ENCODE measurements around the gene TRMT2A.

TRMT2A gene

GRCh38 chr22:20149257-20150250, 32.5 kb upstream of the TRMT2A start:
- DNase-seq, result no peak

DNA sequence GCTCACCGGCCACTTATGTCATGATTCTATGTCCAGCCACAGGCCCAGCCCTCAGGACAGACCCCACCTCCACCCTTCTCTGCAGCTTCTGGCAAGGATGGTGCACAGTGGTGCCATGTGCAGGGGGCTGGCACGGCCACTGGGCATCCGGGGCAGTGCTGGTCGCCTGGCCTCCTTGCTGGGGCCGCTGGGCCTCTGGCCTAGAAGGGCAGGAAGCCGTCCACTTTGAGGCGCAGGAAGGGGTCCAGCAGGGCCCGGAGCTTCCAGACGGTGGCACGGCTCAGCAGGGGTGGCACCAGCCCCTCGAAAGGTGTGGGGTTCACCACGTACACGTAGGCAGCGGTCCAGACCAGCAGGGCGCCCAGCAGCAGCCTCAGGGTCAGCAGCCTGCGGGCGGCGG, 31.4 kb upstream of the TRMT2A start:
- DNase-seq, result no peak

DNA sequence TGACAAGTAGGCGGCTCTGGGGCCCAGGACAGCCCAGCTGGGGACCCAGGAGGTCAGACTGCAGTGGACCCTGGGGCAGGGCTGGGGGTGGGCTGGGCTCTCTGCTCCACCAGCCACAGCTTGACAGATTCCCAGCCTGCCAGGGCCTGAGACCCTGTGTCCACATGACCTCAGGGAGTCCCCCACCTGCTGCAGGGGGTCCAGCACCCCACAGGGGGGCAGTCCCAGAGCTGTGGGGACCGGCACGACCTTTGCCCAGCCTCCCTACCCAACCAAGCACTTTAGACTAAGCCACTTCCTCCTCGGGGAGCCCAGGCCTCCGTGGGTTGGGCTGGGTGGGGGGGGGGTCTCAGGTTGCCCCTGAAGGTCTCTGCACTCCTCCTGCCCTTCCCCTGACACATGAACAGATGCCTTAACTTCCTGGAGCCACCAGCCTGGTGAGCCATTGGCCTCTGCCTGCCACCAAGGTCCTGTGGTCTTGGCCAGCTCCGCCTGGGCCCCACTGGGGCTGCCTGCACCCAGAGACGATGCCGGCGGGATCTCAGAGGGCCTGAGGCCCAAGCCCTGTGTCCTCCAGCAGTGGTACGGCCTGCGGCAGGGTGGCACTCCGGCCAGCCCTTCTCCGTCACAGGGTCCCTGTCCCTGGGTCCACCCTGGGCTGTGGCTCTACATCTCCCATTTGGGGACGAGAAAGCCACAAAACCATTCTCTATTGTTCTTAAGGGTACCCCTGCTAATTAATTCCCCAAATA, 30.4 kb upstream of the TRMT2A start:
- no peak for DNase-seq

- no peak for DNase-seq
Observed at GRCh38 chr22:20146777-20147176, 29.8 kb upstream of the TRMT2A start.

DNA sequence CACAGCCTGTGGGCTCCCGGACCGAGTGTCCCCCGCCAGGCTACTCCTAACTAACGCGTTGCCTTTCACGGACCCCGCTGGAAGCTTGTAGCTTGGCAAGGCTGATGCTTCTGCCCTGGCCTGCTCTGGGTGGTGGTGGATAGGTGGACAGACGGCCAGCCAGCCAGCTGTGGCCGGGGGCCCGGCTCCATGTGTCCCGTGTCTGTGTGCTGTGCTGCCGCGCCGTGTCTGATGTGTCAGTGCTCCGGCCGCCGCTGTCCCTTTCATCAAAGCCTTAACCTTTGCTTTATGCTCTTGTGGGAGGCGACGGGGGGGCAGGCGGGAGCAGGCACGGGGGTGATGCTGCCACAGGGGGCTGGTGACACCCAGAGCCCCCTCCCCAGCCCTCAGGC, 28.8 kb upstream of the TRMT2A start:
- DNase-seq, result no peak

GRCh38 chr22:20145206-20145831, 28.3 kb upstream of the TRMT2A start:
- DNase-seq, result no peak

DNA sequence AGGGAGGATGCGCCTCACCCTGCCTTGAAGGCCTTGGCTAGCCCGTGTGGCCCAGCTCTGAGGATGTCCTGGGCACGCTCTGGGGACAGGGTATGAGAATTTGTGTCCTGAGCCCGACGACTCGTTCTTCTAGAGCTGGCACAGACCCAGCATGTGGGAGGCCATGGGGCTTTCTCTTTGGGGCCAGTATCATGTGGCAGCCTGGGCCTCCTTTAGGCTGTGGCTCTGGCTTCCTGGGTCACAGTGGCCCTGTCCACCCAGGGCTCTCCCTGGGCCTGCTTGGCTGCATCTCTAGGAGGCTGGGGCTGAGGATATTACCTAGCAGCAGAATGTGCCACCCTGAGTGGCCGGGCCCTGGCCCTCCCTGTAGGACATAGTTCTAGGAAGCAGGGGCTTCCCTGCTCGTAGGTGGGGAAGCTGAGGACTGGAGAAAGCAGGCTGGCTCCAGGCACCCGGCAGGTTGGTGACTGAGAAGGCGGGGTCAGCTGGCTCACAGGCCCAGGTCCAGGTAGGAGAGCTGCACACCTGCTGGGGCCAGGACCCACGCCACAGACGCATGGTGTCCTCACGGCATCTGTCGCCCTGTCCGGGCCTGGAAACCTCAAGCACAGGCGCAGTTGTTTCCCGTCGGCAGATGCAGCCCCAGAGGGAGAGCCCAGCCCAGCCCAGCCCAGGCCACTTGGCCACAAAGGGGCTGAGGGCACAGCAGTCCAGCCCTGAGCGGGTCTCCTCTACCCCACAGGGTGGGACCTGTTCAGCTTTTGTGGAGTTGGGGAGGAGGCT, 27.0 kb upstream of the TRMT2A start:
- DNase-seq, result no peak

GRCh38 chr22:20142711-20143621, 25.9 kb upstream of the TRMT2A start:
- DNase-seq, result no peak

GRCh38 chr22:20141186-20142077, 24.4 kb upstream of the TRMT2A start:
- DNase-seq, result no peak

- no peak for DNase-seq
Observed at GRCh38 chr22:20140521-20140964, 23.5 kb upstream of the TRMT2A start.

DNA sequence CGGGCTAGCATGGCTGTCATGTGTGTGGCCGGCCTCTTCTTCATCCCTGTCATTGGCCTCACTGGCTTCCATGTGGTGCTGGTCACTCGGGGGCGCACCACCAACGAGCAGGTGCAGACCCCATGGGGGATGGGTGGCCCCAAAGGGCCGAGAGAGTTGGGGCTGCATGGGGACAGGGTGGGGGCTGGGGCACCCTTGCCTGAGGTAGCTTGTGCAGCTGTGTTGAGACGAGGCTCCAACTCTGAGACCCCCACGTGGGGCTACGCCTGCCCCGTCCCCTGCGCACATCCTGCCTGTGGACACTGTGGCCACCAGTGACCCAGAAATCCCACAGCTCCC, 23.1 kb upstream of the TRMT2A start:
- no peak for DNase-seq

DNA sequence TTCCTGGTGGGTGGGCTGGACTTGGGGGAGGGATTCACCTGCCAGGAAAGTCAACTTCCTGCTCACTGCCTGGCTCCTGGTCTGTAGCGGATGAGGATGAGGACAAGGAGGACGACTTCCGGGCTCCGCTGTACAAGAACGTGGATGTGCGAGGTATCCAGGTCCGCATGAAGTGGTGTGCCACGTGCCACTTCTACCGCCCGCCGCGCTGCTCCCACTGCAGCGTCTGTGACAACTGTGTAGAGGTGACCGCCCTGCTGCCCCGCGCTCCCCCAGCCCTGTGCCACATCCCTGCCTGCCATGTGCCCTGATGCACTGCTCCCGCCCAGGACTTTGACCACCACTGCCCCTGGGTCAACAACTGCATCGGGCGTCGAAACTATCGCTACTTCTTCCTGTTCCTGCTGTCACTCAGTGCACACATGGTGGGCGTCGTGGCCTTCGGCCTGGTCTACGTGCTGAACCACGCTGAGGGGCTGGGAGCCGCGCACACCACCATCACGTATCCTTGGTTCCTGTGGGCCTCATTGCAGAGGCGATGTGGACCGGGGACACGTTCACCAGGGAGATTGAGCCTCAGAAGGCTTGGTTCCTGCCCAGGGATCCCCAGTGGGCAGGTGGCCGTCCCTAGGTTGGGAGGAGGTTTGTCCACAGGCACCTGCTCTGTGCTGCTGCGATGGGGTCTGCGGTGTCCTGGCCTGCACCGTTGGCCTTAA, 22.5 kb upstream of the TRMT2A start:
- DNase-seq, result no peak

DNA sequence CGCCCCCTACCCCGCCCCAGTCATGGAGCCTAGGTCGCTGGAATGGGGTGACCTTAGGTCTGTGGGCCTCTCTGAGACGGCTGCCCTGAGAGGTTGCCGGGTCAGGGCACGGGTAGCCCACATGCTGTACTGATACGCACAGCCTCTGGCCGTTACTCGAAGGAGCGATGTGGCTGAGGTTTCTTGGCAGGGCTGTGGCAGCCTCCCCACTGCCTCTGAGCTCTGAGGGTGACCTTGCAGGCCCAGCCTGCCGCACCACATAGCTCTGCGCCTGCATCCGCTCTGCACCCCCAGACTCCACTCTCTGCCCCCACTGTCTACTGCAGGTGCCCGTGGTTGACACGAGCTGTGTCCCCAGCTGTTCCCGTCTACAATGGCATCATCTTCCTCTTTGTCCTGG, 21.8 kb upstream of the TRMT2A start:
- no peak for DNase-seq

DNA sequence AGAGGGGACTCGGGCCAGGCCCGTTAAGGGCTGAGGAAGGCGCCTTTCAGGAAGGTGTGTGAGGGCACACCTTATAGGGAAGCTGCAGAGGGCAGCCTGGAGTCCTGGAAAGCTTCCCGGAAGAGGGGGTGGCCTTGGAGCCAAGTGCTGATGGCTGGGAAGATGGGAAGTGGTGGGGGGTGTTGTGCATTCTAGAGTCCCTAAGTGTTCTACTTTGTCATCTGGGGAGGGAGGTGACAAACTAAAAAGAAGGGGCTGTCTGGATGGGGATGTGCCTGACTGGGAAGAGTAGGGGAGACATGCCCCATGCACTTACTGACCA, 21.4 kb upstream of the TRMT2A start:
- DNase-seq, result no peak

DNA sequence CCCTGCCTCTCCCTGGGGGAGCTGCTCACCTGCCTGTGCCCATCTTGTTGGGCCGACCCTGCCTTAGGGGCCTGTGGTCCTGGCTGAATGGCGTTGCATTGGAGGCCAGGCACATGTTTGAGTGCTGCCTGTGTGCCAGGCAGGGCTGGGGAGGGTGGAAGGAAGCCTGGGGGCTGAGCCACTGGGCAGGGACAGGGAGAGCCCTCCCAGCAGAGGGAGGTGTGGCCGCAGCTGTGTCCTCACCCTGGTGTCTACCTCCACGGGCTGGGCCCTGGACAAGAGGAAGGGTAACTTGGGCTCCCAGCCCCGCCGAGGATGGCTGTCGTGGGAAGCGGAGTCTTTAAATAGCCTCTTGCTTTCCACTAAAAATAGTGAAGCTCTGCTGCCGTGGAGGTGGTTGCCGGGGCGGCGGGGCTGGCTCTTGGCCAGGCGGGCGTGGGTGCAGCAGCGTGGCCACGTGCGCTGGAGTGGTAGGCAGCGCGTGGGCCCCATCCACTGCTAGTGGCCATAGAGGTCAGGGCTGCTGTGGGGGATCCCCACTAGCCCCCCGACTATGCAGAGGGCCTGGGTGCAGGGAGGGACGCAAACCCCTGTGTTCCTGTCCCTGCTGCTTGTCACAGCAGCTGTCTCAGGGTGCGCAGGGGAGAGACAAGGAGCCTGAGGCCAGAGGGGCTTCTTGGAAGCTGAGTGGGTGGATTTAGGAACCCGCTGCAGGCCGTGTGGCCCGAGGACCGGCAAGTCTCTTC, 20.8 kb upstream of the TRMT2A start:
- DNase-seq, result no peak

DNA sequence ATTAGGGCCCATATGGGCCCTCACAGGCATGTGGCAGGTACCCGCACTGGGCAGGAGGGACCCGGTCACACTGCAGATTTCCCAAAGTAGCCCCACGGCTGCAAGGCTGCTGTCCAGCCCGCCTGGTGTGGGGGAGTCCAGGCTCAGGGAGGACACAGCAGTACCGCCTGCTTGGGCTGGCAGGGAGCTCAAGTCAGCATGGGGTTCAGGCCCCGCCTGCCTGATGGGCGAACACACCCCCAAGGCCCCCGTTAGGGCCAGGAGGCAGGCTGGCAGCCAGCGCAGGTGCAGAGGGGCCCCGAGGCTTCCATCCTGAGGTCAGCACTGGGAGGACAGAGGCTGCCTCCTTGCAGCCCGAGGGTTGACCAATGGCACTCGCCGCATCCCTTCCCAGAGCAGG, 20.1 kb upstream of the TRMT2A start:
- no peak for DNase-seq

GRCh38 chr22:20136603-20136873, 19.5 kb upstream of the TRMT2A start:
- no peak for DNase-seq

DNA sequence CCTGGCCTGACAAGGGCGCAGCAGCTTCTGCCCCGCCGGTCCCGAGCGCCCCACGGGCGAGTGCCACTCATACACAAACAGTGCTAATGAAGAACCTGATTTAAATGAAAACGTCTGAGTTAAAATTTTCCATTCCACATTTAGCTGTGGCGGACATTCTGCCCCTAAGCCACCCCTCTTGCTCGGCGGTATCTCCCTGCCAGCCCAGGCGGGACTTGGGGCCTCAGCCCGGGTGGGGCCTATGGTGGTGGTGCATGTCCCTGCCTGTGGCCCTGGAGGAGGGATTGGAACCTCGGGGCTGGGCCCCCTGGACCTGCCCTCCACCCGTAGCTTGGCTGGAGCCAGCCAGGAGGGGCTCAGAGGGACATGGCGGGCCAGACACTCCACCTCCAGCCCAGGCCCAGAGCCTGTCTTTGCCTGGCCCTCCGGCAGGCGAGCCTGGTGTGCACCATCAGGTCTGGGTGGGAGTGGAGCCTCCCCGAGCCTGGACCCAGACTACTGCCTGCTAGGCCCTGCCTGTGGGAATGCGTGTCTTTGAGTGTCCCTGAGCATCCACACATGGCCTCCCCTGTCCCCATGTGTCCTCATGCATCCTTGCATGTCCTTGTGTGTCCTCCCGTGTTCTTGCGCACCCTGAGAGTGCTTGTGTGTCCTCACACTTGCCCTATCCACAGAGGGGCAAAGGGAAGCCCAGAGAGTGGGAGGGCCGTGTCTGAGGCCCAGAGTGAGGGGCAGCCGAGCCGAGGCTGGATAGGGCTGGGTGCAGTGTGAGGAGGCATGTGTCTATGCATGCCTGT, 19.0 kb upstream of the TRMT2A start:
- DNase-seq, result no peak

DNA sequence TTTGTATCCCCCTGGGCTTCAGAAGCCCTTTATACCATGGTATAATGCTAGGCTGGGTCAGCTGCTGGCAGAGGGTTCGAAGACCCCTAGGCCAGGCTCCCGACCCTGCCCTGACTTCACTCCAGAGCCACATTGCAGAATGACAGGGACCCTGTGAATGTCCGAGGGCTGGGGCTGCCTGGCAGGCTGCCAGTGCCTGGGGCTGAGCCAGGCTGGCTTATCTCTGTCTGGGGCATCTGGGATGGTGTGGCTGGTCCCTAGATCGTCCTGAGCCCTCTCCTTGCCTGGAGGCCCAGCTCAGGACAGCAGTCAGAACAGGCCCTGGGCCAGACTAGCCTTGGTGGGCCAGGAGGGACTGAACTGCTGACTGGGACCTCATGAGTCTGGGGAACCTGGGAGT, 18.2 kb upstream of the TRMT2A start:
- DNase-seq, result no peak

All from activated CD4-positive, alpha-beta T cell treated with anti-CD3 and anti-CD28 coated beads for 4 hours (primary cell).